NCI-H1436 (cell line): ENCODE results near the gene NDUFA3.

ENCODE experiments used
- DNase-seq: peaks from one replicate; lab custom pipeline; 2025; lab: John Stamatoyannopoulos, UW

Gene NDUFA3

GRCh38 chr19:54107876-54108490 is 5.3 kb downstream of the NDUFA3 start:
- no peak for DNase-seq

GRCh38 chr19:54108496-54108895 is 5.8 kb downstream of the NDUFA3 start:
- no peak for DNase-seq

GRCh38 chr19:54109651-54110050 is 7.0 kb downstream of the NDUFA3 start:
- no peak for DNase-seq

- DNase-seq: no peak
Measured at GRCh38 chr19:54114340-54115108, 11.9 kb downstream of the NDUFA3 start.

- DNase-seq: peak; percentile 99
Measured at GRCh38 chr19:54115109-54116063, 12.7 kb downstream of the NDUFA3 start, which contains the start of the genes PRPF31 and TFPT. TSS of gene PRPF31 (plus strand) at chr19:54115754. CDS start at chr19:54118279, 2,525 bp downstream. TSS of gene TFPT (minus strand) at chr19:54115657. CDS start at chr19:54115269, 388 bp downstream.

GRCh38 chr19:54121259-54121658 is 18.6 kb downstream of the NDUFA3 start:
- DNase-seq: no peak

- no peak for DNase-seq
Measured at GRCh38 chr19:54123682-54124081, 21.0 kb downstream of the NDUFA3 start.

GRCh38 chr19:54124393-54124792 is 21.7 kb downstream of the NDUFA3 start:
- no peak for DNase-seq

GRCh38 chr19:54125713-54126112 is 23.1 kb downstream of the NDUFA3 start:
- no peak for DNase-seq

GRCh38 chr19:54127688-54128440 is 25.2 kb downstream of the NDUFA3 start:
- DNase-seq: no peak

GRCh38 chr19:54128441-54128725 is 25.7 kb downstream of the NDUFA3 start:
- no peak for DNase-seq

- DNase-seq: no peak
Measured at GRCh38 chr19:54128796-54129616, 26.4 kb downstream of the NDUFA3 start.

GRCh38 chr19:54129617-54129996 is 27.0 kb downstream of the NDUFA3 start:
- no peak for DNase-seq

- DNase-seq: peak; percentile 92
Measured at GRCh38 chr19:54133312-54133956, 30.8 kb downstream of the NDUFA3 start.

- no peak for DNase-seq
Measured at GRCh38 chr19:54133957-54134590, 31.4 kb downstream of the NDUFA3 start.

- DNase-seq: no peak
Measured at GRCh38 chr19:54136086-54136863, 33.6 kb downstream of the NDUFA3 start.

GRCh38 chr19:54136864-54137698 is 34.4 kb downstream of the NDUFA3 start:
- DNase-seq: peak; percentile 100
